BLaER1 treated with 17β-estradiol and CSF1 and Interleukin-3, amounts not matched to agents 10 nM and 100 nM (cell line): Measurements from ENCODE around the gene CENPH.
A peak's percentile ranks its signal among the peaks of the same experiment; 100 is the strongest.
"Not testable (repeated sequence)": the region's sequence is repeated elsewhere in the genome, so short reads cannot be mapped to it uniquely, and the experiment has no call there.

Experiments
- H3K27ac ChIP-seq, 11 experiments: shearing (Covaris generic); formaldehyde crosslinking; 2 replicates each; pipeline ENCODE4 v1.8.1; 2022
- H3K27me3 ChIP-seq, 11 experiments: shearing (Covaris generic); formaldehyde crosslinking; 2 replicates each; pipeline ENCODE4 v1.8.1; 2022
- H3K36me3 ChIP-seq, 11 experiments: shearing (Covaris generic); formaldehyde crosslinking; 2 replicates each; pipeline ENCODE4 v1.8.1; 2022
- H3K4me1 ChIP-seq, 10 experiments: shearing (Covaris generic); formaldehyde crosslinking; 2 replicates each; pipeline ENCODE4 v1.8.1; 2022
- H3K4me2 ChIP-seq, 11 experiments: shearing (Covaris generic); formaldehyde crosslinking; 2 replicates each; pipeline ENCODE4 v1.8.1; 2022
- H3K4me3 ChIP-seq, 10 experiments: shearing (Covaris generic); formaldehyde crosslinking; 2 replicates each; pipeline ENCODE4 v1.8.1; 2022
- H3K9ac ChIP-seq, 11 experiments: shearing (Covaris generic); formaldehyde crosslinking; 2 replicates each; pipeline ENCODE4 v1.8.1; 2022
- H3K9me3 ChIP-seq, 11 experiments: shearing (Covaris generic); formaldehyde crosslinking; replicated peaks in 1 of 11; 2 replicates each; pipeline ENCODE4 v1.8.1; 2022
- H4K20me1 ChIP-seq, 11 experiments: shearing (Covaris generic); formaldehyde crosslinking; 2 replicates each; pipeline ENCODE4 v1.8.1; 2022
- Cebpa-rat ChIP-seq, 11 experiments: shearing (Covaris generic); IDR thresholded peaks; 2 replicates each; pipeline ENCODE4 v1.8.1; 2022

The CENPH gene

DNA sequence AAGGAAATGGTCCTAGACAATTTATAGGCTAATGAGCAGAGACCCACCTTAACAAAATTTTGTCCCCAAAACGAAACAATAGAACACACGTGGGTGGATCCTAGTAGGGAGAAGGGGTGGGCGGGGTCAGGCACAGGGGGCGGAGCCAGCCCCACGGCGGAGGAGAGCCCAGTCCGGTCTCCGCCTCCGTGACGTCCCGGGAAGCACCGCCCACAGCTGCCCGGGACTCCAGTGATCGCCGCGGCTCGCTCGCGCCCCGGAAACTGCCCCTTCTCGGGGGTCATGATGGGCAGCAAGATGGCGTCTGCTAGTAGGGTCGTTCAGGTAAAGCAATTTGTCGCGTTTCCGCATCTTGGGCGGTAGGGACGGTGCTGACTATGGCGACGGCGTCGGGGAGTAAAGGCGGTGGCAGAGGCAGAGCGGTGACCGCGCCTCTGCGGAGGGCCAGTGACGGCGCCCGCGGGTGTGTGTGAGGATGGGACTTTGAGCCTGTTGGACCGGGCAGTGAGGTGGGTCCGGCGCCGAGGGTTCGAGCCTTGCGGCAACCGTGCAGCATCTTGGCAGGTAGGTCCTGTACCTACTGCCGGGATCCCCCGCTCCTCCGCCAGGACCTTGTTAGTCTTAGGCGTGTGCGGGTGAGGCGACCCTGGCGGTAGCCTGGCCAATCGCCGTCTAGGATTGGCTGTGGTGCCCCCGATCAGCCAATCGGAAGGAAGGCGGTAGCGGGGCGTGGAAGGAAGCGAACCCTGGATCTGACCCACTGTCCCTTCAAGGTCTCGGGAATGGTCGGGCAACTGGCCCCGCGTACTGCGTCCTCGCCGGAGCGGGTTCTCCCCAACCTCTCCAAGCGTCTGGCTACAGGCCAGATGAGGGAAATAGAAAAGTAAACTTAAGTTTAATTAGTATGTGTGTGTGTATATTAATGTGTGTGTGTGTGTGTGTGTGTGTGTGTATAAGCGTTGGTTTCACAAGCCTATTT lies 28.5 kb downstream of the CENPH start:
- peak overlapping the region; percentile 72 to 92 (median 78) for H3K4me2 ChIP-seq
- peaks cover 0 to 10% (median 7%) of the 10 kb centered on the region in 11 experiments; a peak in 13 of 22 replicates for H3K9me3 ChIP-seq
- H4K20me1 ChIP-seq, result peaks cover 0 to 12% (median 6%) of the 10 kb centered on the region in 11 experiments; a peak in 8 of 22 replicates
- peak overlapping the region; percentile 69 to 98 (median 92) for H3K4me3 ChIP-seq
- H3K4me1 ChIP-seq, result peaks cover 14 to 25% (median 21%) of the 10 kb centered on the region in 10 experiments
- peak overlapping the region; percentile 63 to 92 (median 84); a peak in 21 of 22 replicates for H3K27ac ChIP-seq
- peaks cover 7 to 34% (median 19%) of the 10 kb centered on the region in 11 experiments; a peak in 19 of 22 replicates for H3K36me3 ChIP-seq
- peak overlapping the region; percentile 78 to 90 (median 87) for H3K9ac ChIP-seq
- no peak for TF ChIP-seq Cebpa-rat (IDR thresholded peaks at IDR 0.05)
- H3K27me3 ChIP-seq, result no peaks in the 10 kb centered on the region

DNA sequence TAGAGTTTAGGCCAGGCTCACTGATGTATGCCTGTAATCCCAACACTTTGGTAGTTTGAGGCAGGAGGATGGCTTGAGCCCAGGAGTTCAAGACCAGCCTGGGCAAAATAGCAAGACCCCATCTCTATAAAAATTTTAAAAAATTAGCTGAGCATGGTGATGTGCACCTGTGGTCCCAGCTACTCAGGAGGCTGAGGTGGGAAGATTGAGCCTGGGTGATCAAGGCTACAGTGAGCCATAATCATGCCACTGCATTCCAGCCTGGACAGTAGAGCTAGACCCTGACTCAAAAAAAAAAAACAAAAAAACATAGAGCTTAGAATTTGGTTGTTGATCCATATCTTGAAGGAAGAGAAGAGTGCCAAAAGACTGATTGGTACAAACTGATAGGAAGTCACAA lies 30.6 kb downstream of the CENPH start:
- no peak overlapping the region for H3K9ac ChIP-seq
- H3K27me3 ChIP-seq, result no peaks in the 10 kb centered on the region
- no peak overlapping the region for H3K4me2 ChIP-seq
- H3K36me3 ChIP-seq, result peaks cover 14 to 35% (median 26%) of the 10 kb centered on the region in 11 experiments
- peaks cover 0 to 10% (median 7%) of the 10 kb centered on the region in 11 experiments; a peak in 13 of 22 replicates for H3K9me3 ChIP-seq
- TF ChIP-seq Cebpa-rat (IDR thresholded peaks at IDR 0.05), result no peak
- no peak overlapping the region for H3K27ac ChIP-seq
- H4K20me1 ChIP-seq, result peaks cover 0 to 23% (median 6%) of the 10 kb centered on the region in 11 experiments; a peak in 9 of 22 replicates
- H3K4me1 ChIP-seq, result peaks cover 14 to 25% (median 21%) of the 10 kb centered on the region in 10 experiments
- no peak overlapping the region for H3K4me3 ChIP-seq

GRCh38 chr5:69220371-69220770 lies 31.0 kb downstream of the CENPH start:
- not testable (repeated sequence) for H3K4me3 ChIP-seq, H3K4me2 ChIP-seq, H3K9ac ChIP-seq, H3K27ac ChIP-seq, H3K9me3 ChIP-seq, H3K27me3 ChIP-seq
- peaks cover 0 to 23% (median 7%) of the 10 kb centered on the region in 11 experiments; a peak in 9 of 22 replicates for H4K20me1 ChIP-seq
- peaks cover 18 to 39% (median 30%) of the 10 kb centered on the region in 11 experiments for H3K36me3 ChIP-seq
- peaks cover 14 to 25% (median 21%) of the 10 kb centered on the region in 10 experiments for H3K4me1 ChIP-seq

- H3K27ac ChIP-seq, result not testable (repeated sequence)
- peaks cover 14 to 25% (median 21%) of the 10 kb centered on the region in 10 experiments for H3K4me1 ChIP-seq
Measured at GRCh38 chr5:69220833-69221232, 31.4 kb downstream of the CENPH start.

DNA sequence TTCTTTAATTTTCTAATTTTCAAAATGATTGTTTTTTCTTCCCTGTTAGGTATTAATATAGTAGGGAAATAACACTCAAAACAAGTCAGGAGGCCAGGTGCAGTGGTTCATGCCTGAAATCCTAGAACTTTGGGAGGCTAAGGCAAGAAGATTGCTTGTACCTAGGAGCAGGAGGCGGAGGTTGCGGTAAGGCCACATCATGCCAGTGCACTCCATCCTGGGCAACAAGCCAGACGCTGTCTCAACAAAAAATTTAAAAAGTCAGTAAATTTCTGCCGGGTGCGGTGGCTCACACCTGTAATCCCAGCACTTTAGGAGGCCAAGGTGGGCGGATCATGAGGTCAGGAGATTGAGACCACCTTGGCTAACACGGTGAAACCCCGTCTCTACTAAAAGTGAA lies 35.1 kb downstream of the CENPH start:
- H3K9ac ChIP-seq, result no peak overlapping the region
- no peak overlapping the region for H3K4me3 ChIP-seq
- H3K4me2 ChIP-seq, result no peak overlapping the region
- H3K27me3 ChIP-seq, result no peaks in the 10 kb centered on the region
- H3K4me1 ChIP-seq, result peaks cover 0 to 2% (median 0%) of the 10 kb centered on the region in 10 experiments; a peak in 1 of 20 replicates
- H3K36me3 ChIP-seq, result peaks cover 47 to 76% (median 66%) of the 10 kb centered on the region in 11 experiments
- peaks cover 0 to 26% (median 14%) of the 10 kb centered on the region in 11 experiments; a peak in 11 of 22 replicates for H4K20me1 ChIP-seq
- TF ChIP-seq Cebpa-rat (IDR thresholded peaks at IDR 0.05), result no peak
- H3K27ac ChIP-seq, result no peak overlapping the region
- peaks cover 0 to 9% (median 7%) of the 10 kb centered on the region in 11 experiments; a peak in 13 of 22 replicates for H3K9me3 ChIP-seq

More at GRCh38 chr5:69220833-69221232, 31.4 kb downstream of the CENPH start:
- Histone ChIP-seq H3K36me3 (peaks cover 21 to 43% (median 30%) of the 10 kb centered on the region in 11 experiments), H4K20me1 (peaks cover 0 to 24% (median 11%) of the 10 kb centered on the region in 11 experiments; a peak in 11 of 22 replicates)
- not testable (repeated sequence) for H3K27me3 ChIP-seq, H3K9ac ChIP-seq, H3K4me3 ChIP-seq, H3K4me2 ChIP-seq, H3K9me3 ChIP-seq

DNA sequence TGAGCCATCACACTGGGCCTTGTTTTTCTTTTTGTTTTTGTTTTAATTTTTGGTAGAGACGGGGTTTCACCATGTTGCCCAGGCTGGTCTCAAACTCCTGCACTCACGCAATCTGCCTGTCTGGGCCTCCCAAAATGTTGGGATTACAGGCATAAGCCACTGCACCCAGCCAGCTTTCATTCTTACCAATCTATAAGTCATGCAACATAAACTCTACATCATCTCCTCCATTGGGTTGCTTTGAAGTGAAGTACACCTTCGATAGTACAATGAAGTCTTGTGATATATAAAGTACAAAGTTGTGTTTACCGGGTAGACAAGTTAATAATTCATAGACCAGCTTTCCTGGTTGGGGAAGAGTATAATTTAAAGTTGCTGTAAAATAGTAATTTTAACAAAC lies 36.5 kb downstream of the CENPH start:
- no peaks in the 10 kb centered on the region for H3K27me3 ChIP-seq
- no peaks in the 10 kb centered on the region for H3K9me3 ChIP-seq
- no peak for TF ChIP-seq Cebpa-rat (IDR thresholded peaks at IDR 0.05)
- no peak overlapping the region for H3K4me2 ChIP-seq
- H4K20me1 ChIP-seq, result peaks cover 0 to 26% (median 14%) of the 10 kb centered on the region in 11 experiments; a peak in 11 of 22 replicates
- H3K4me3 ChIP-seq, result no peak overlapping the region
- H3K27ac ChIP-seq, result no peak overlapping the region
- peaks cover 47 to 78% (median 69%) of the 10 kb centered on the region in 11 experiments for H3K36me3 ChIP-seq
- no peak overlapping the region for H3K9ac ChIP-seq
- no peaks in the 10 kb centered on the region for H3K4me1 ChIP-seq

DNA sequence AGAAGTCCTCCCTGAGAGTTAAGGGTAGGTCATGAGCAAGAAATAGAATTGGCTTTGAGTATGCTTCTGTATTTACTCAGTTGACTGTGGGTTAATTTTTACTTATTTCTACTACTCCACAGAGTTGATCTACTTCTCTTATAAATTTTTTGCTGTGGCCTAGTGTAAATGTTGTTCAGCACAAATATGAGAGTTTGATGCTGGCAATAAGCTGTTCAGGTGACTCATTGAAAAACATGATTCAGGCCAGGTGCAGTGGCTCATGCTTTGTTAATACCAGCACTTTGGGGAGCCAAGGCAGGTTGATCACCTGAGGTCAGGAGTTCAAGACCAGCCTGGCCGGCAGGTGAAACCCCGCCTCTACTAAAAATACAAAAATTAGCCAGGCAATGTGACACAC lies 40.8 kb downstream of the CENPH start:
- Histone ChIP-seq H3K4me2 (no peak overlapping the region), H3K36me3 (peaks cover 38 to 69% (median 53%) of the 10 kb centered on the region in 11 experiments), H3K27me3 (no peaks in the 10 kb centered on the region), H3K27ac (no peak overlapping the region), H3K9me3 (no peaks in the 10 kb centered on the region), H3K4me1 (peaks cover 0 to 9% (median 6%) of the 10 kb centered on the region in 10 experiments; a peak in 13 of 20 replicates), H4K20me1 (peaks cover 0 to 14% (median 0%) of the 10 kb centered on the region in 11 experiments; a peak in 5 of 22 replicates), H3K9ac (no peak overlapping the region), H3K4me3 (no peak overlapping the region)
- TF ChIP-seq Cebpa-rat (IDR thresholded peaks at IDR 0.05), result no peak

DNA sequence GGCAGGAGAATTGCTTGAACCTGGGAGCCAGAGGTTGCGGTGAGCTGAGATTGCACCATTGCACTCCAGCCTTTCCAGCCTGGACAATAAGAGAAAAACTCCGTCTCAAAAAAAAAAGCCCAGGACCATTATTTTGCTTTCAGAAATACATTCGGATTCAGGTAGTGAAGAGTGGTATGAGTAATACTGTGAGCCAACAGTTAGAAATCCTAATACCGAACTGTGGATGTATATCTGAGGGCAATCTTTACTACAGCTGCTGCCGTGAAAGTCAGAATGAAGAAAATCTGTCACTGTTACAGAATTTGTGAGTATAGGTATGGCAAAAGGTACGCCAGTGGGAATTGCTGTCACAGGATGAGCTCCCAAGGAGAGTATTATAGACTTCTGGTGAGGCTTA lies 41.9 kb downstream of the CENPH start:
- Histone ChIP-seq H3K36me3 (peaks cover 30 to 63% (median 45%) of the 10 kb centered on the region in 11 experiments), H3K9me3 (no peaks in the 10 kb centered on the region), H3K4me2 (no peak overlapping the region), H3K27me3 (no peaks in the 10 kb centered on the region), H3K4me1 (peaks cover 10 to 20% (median 15%) of the 10 kb centered on the region in 10 experiments), H3K9ac (no peak overlapping the region), H3K4me3 (no peak overlapping the region), H3K27ac (no peak overlapping the region), H4K20me1 (peaks cover 0 to 7% (median 0%) of the 10 kb centered on the region in 11 experiments; a peak in 1 of 22 replicates)
- TF ChIP-seq Cebpa-rat (IDR thresholded peaks at IDR 0.05), result no peak

- no peak for TF ChIP-seq Cebpa-rat (IDR thresholded peaks at IDR 0.05)
- Histone ChIP-seq H3K9ac (no peak overlapping the region), H3K4me3 (no peak overlapping the region), H3K27me3 (no peaks in the 10 kb centered on the region), H3K4me2 (no peak overlapping the region), H3K4me1 (peaks cover 15 to 25% (median 21%) of the 10 kb centered on the region in 10 experiments), H3K36me3 (peaks cover 27 to 63% (median 40%) of the 10 kb centered on the region in 11 experiments), H3K27ac (no peak overlapping the region), H3K9me3 (no peaks in the 10 kb centered on the region), H4K20me1 (peaks cover 0 to 4% (median 0%) of the 10 kb centered on the region in 11 experiments; a peak in 2 of 22 replicates)
Measured at GRCh38 chr5:69231851-69232250, 42.5 kb downstream of the CENPH start.
